Germinal center (tissue), 1 donor: ENCODE results near the gene ERAP2.

ENCODE experiments used
- DNase-seq: peaks from one replicate; pipeline ENCODE4 v3.0.0; 2012; ENCODE audit warnings: mixed read lengths, low spot score

ERAP2 gene

GRCh38 chr5:96931605-96932004 lies 55.3 kb downstream of the ERAP2 start:
- DNase-seq = no peak

DNA sequence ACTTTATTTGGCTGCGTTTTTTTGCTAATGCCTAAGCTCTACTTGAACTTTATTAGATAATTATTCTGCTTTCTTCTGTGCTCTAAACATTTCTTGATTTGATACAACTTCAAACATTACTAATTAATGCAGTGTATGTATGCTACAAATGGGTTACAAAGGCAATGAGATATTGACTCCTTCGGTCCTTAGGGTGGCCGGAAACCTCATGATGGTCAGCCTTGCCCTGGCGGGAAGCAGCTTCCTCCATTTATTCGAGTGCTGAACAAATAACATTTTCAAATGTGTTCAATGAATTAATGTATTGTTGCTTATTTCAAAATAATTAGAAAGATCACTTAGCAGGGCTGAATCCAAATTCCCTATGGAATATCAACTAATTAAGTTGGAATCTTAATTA lies 55.7 kb downstream of the ERAP2 start:
- no peak for DNase-seq

DNA sequence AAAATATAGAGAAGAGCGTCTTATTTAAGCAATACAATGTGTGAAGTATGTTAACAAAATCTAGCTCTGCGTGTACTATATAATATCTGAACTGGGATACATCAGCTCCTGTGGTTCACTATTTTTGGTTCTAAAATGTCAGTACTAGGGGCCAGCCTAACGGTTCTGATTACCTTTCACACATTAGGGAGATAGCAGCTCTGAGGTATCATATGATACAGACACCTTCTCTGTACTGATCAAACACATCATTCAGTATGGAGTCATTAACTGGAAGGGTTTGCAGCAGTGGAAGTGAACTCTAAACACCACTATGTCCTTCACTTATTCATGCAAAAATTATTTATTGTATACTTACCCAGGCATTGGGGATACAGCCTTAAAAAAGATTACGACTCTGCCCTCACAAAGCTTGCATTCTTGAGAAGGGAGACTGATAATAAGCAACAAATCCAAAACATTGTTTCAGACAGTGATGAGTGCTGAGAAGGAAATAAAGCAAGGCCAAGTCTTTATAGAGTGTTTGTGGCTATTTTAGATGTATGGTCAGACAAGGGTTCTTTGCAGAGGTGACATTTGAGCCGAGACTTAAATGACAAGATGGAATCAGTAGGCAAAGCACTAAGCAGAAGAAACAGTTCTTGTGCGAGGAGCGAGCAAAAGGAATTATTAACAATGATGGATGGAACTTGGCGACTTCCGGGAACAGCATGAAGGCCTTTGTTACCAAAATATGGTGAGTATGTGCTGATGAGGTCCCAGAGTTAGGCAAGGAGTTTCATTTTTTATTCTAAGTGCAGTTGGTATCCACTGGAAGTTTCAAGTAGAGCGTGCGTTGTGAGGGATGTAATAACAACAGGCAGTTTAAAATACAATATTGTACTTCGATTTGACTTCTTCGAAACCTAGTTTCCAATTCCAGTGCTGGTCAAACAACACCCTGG lies 57.7 kb downstream of the ERAP2 start:
- DNase-seq = no peak

DNA sequence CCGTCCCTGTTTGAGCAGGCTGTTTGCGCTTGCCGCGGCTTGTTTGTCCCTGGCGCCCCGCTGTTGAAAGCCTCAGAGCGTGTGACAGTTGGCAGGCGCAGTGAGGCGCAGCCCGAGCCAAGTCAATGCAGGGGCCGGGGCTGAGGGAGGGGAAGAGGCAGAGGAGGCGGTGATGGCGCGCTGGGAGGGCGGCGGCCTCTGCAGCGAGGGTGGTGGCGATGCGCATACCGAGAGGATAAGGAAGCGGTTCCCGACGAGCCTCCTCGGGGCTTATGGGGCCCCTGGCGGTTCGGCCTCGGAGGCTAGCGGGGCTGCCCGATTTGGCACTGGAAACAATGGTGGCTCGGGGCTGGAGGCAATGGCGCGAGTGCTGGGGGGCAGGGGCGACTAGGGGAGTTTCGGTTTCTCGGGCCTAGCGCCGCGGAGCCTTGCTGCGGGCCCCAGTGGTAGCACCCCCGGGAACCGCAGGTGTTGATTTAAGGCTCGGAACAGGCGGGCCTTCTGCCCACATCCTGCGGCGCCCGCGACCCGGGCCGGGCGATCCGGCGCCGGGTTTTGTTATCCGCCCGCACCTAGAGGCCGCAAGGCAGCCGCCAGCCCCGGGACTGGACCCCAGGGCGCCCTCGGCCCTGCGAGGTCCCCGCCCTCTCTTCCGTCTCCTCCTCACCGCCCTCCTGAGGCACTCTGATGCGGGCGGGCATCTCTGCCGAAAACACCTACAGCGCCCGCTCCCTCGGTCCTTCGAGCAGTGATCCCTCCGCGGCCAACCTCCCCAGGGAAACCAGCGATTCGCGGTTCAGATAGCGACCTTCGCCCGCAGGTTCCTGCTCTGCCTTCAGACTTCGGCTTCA lies 58.6 kb downstream of the ERAP2 start:
- peak; percentile 86 for DNase-seq

- peak; percentile 88 for DNase-seq
These were observed 59.5 kb downstream of the ERAP2 start, which contains the start of gene LNPEP for GRCh38 chr5:96935559-96936430. LNPEP (plus strand) TSS chr5:96936080; CDS start chr5:96936156, 76 bp downstream.

DNA sequence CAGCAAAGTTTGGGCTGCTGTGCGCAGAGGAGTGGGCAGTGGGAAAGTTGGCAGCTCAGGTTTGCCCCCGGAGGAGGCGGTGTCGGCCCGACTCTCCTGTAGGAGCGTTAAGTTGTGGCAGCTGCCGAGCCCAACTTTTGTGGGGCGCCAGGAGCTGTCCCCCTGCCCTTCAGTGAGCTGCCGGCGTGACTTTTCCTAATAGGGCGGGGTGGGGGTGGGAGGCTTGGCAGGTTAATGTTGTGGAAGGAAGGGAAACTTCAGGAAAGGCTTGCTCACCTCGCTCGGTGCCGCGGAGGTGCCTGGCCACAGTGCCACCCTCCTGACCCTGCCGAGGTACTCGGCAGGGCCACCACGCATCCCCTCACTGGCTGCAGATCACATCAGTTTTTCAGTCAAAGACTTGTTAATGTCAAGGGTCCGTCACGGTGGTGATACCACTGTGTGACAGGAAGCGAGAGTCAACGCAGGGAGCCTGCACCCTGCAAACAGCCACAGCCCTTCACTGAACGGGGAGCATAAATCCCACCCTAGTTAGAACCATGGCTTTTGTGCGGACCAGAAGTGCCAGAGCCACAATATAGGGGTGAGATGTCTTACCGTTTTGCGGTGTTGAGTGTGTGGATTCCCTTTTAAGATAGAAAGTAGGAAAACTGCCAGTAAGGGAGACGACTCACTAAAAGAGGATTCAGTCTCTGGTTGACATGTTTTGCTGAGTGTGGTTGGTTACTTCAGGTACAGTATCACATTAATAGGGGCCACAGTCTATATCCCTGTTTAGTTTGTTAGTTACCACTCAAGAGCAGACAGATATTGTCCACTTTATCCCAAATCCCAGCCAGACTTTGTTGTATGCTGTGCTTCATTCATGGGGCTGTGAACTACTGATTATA lies 60.4 kb downstream of the ERAP2 start:
- DNase-seq = peak; percentile 41

GRCh38 chr5:96940586-96940985 lies 64.3 kb downstream of the ERAP2 start:
- no peak for DNase-seq

- DNase-seq = no peak
These were observed 64.8 kb downstream of the ERAP2 start for GRCh38 chr5:96941140-96941539.

GRCh38 chr5:96942078-96942477 lies 65.8 kb downstream of the ERAP2 start:
- no peak for DNase-seq

DNA sequence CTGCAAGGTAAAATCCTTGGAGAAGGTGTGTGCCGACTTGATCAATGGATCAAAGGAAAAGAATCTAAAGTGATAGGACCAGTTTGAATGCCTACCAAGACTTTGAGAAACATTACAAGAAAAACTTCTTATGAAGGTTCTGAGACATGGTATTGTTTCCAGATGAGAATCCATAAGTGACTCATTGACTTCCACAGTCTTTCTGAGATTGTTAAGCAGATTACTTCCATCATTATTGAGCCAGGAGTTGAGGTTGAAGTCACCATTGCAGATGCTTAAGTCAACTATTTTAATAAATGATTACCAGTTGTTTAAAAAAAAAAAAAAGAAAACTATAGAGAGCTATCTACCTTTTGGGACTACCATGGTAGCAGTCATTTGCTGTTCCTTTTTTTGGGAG lies 66.6 kb downstream of the ERAP2 start:
- no peak for DNase-seq

DNA sequence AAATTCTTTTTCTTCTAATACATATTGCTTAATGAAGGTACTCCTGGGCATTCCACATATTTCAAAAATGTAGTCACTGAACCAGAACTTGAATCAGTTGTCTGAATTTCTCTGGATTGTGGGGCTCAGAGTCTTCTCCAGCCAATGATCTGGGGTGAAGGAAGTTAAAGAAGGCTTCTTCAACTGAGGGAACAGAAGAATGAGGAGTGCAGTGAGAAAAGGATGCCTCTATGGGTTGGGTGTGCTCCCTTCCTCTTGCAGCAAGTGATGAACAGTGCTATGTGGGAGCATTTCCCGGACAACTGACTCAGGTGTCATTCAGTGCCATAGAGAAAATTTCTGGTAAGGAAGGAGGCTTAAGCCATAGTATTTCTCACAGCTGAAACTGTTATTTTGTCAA lies 67.5 kb downstream of the ERAP2 start:
- no peak for DNase-seq

DNA sequence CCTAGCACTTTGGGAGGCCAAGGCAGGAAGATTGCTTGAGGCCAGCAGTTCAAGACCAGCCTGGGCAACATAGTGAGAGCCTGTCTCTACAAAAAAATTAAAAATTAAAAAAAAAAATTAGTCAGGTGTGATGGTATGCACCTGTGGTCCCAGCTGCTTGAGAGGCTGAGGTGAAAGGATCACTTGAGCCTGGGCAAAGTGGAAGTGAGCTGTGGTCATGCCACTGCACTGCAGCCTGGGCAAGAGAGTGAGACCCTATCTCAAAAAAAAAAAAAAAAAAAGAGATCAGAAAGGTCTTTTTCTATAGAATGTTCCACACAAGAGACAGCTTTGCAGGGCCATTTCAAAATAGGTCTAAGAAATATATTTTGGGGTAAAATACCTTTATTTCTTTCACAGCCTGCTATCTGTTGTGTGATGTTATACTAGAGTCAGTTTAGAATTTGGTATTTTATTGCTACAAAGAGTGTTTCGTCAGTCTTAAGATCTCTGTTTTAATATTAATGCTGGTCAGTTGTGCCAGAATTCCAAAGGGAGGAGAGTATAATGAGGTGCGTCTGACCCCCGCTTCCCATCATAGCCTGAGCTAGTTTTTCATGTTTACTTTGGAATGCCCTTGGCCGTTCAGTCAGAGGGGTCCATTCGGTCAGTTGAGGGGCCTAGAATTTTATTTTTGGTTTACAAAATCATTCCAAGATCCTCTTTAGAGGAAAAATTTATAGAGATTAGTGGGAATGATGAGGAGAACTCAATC lies 69.0 kb downstream of the ERAP2 start:
- no peak for DNase-seq

DNA sequence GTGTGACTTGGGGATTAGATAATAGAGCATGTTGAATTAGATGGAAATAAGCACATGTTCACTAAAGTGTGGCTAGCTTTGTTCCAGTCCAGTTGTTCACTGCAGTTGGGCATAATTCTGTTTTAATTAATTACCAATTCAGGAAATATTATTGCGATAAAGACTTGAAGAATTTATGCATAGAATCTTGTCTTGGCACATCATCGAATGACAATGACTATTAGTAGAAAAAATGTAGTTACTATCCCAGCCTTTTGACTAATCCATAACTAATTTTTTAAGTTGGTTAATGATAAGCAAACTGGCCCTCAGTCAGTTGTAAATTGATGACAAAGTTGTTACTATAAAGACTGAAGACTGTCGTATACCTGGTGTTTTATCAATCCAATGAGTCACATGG lies 70.1 kb downstream of the ERAP2 start:
- no peak for DNase-seq

GRCh38 chr5:96952118-96952750 lies 75.9 kb downstream of the ERAP2 start:
- DNase-seq = no peak

- DNase-seq = no peak
These were observed 76.9 kb downstream of the ERAP2 start for GRCh38 chr5:96952974-96953730.

- DNase-seq = no peak
These were observed 81.2 kb downstream of the ERAP2 start for GRCh38 chr5:96957254-96958049.

GRCh38 chr5:96958977-96959376 lies 82.7 kb downstream of the ERAP2 start:
- no peak for DNase-seq

GRCh38 chr5:96961053-96961452 lies 84.8 kb downstream of the ERAP2 start:
- DNase-seq = peak; percentile 42
